ENCODE results near the gene KLHL33.

KLHL33 gene

GRCh38 chr14:20386276-20386855 is 49.6 kb downstream of the KLHL33 start:
- DNase-seq, result no peak

GRCh38 chr14:20384886-20385285 is 51.1 kb downstream of the KLHL33 start:
- no peaks in the 10 kb centered on the region for H3K27me3 ChIP-seq (replicated peaks; ENCODE audit: insufficient read depth, low read length)
- no peak for TF ChIP-seq EZH2 (optimal IDR thresholded peaks at IDR 0.05; ENCODE audit: low read depth, low read length)
- TF ChIP-seq EZH2phosphoT487 (IDR thresholded peaks at IDR 0.05; ENCODE audit: low read length), result no peak
- no peak for TF ChIP-seq CTCF (IDR thresholded peaks at IDR 0.05; ENCODE audit: low read length)
- no peak overlapping the region for H3K9ac ChIP-seq (ENCODE audit: low read length)
- no peaks in the 10 kb centered on the region for H3K79me2 ChIP-seq (ENCODE audit: low read length)
- no peak overlapping the region for H2AFZ ChIP-seq (ENCODE audit: low read length)
- no peak overlapping the region for H3K4me3 ChIP-seq (ENCODE audit: low read length)
- no peaks in the 10 kb centered on the region for H3K9me2 ChIP-seq (replicated peaks; ENCODE audit: insufficient read depth, low read length)
- H3K4me2 ChIP-seq (ENCODE audit: low read depth, low read length), result no peak overlapping the region
- no peaks in the 10 kb centered on the region for H3K36me3 ChIP-seq (replicated peaks; ENCODE audit: insufficient read depth, low read length)
- no peaks in the 10 kb centered on the region for H4K20me1 ChIP-seq (ENCODE audit: insufficient read depth, low read length)
- no peaks in the 10 kb centered on the region for H3K9me3 ChIP-seq (replicated peaks; ENCODE audit: insufficient read depth, low read length)
- H3K27ac ChIP-seq (ENCODE audit: low read length), result no peak overlapping the region
- no peaks in the 10 kb centered on the region for H3F3A ChIP-seq (ENCODE audit: insufficient read depth, low read length)
- no peak for DNase-seq
- no peaks in the 10 kb centered on the region for H3K4me1 ChIP-seq (ENCODE audit: low read length)

More at GRCh38 chr14:20386276-20386855, 49.6 kb downstream of the KLHL33 start:
- Histone ChIP-seq H3K9me2 (replicated peaks; ENCODE audit: insufficient read depth, low read length) (no peaks in the 10 kb centered on the region), H3K27me3 (replicated peaks; ENCODE audit: insufficient read depth, low read length) (no peaks in the 10 kb centered on the region), H3K9ac (ENCODE audit: low read length) (no peak overlapping the region), H3K79me2 (ENCODE audit: low read length) (no peaks in the 10 kb centered on the region), H2AFZ (ENCODE audit: low read length) (no peak overlapping the region), H3K27ac (ENCODE audit: low read length) (no peak overlapping the region), H4K20me1 (ENCODE audit: insufficient read depth, low read length) (no peaks in the 10 kb centered on the region), H3K4me1 (ENCODE audit: low read length) (no peaks in the 10 kb centered on the region), H3K4me3 (ENCODE audit: low read length) (no peak overlapping the region), H3K9me3 (replicated peaks; ENCODE audit: insufficient read depth, low read length) (no peaks in the 10 kb centered on the region), H3F3A (ENCODE audit: insufficient read depth, low read length) (no peaks in the 10 kb centered on the region), H3K4me2 (ENCODE audit: low read depth, low read length) (no peak overlapping the region), H3K36me3 (replicated peaks; ENCODE audit: insufficient read depth, low read length) (no peaks in the 10 kb centered on the region)
- TF ChIP-seq EZH2 (optimal IDR thresholded peaks at IDR 0.05; ENCODE audit: low read depth, low read length) (no peak), EZH2phosphoT487 (IDR thresholded peaks at IDR 0.05; ENCODE audit: low read length) (no peak), CTCF (IDR thresholded peaks at IDR 0.05; ENCODE audit: low read length) (no peak)

- Histone ChIP-seq H3K9ac (ENCODE audit: low read length) (no peak overlapping the region), H3K27me3 (replicated peaks; ENCODE audit: insufficient read depth, low read length) (no peaks in the 10 kb centered on the region), H3K4me1 (ENCODE audit: low read length) (no peaks in the 10 kb centered on the region), H4K20me1 (ENCODE audit: insufficient read depth, low read length) (no peaks in the 10 kb centered on the region), H3K36me3 (replicated peaks; ENCODE audit: insufficient read depth, low read length) (no peaks in the 10 kb centered on the region), H3K9me3 (replicated peaks; ENCODE audit: insufficient read depth, low read length) (no peaks in the 10 kb centered on the region), H3K4me2 (ENCODE audit: low read depth, low read length) (no peak overlapping the region), H3K4me3 (ENCODE audit: low read length) (no peak overlapping the region), H2AFZ (ENCODE audit: low read length) (no peak overlapping the region), H3K9me2 (replicated peaks; ENCODE audit: insufficient read depth, low read length) (no peaks in the 10 kb centered on the region), H3K79me2 (ENCODE audit: low read length) (no peaks in the 10 kb centered on the region), H3F3A (ENCODE audit: insufficient read depth, low read length) (no peaks in the 10 kb centered on the region), H3K27ac (ENCODE audit: low read length) (no peak overlapping the region)
- no peak for DNase-seq
- TF ChIP-seq CTCF (IDR thresholded peaks at IDR 0.05; ENCODE audit: low read length) (no peak), EZH2phosphoT487 (IDR thresholded peaks at IDR 0.05; ENCODE audit: low read length) (no peak), EZH2 (optimal IDR thresholded peaks at IDR 0.05; ENCODE audit: low read depth, low read length) (no peak)
Measured at GRCh38 chr14:20384321-20384720, 51.6 kb downstream of the KLHL33 start.

Data from MM.1S (cell line).